ENCODE measurements around the gene TLX3. TPM values are rescaled to one million over a fixed set of nuclear protein-coding genes. Genes with fewer than 3 reads are reported as not detected.
"Not testable (repeated sequence)": the region's sequence is repeated elsewhere in the genome, so short reads cannot be mapped to it uniquely, and the experiment has no call there.

TLX3 gene
- total RNA-seq, 2 donors from 2014 or later: not detected

DNA sequence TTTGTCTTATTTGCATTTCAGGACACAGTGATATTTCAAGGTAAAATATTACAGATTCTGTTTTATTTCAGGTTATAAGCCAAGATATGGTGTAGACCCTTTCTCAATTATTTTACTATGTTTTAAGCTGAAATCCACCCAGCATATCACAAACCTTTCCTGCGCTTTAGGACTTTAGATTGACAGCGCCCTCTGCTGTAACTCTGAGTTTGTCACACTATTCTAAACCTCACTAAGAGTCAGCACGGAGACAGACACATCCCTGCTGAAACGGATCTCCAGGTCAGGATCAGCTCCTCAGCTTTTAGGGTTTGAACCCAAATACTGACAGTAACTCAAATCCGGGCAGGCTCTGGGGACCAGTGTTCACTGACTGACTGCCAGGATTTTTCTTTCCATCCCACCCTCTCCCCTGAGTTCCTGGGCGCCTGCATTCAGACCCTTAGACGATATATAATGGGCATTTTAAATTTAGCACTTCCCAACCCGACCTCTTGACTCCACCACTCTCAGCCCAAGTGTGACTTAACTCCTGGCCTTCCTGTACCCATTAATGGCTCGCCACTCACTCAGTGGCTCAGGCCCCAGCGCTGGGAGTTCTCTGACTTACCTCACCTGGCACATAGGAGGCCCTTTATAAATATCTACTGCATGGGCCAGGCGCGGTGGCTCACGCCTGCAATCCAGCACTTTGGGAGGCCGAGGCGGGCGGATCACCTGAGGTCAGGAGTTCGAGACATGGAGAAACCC, 33.5 kb downstream of the TLX3 start:
- no peaks in the 10 kb centered on the region for H3K36me3 Mint-ChIP-seq
- no peaks in the 10 kb centered on the region for H3K9me3 Mint-ChIP-seq
- no peak overlapping the region for H3K27ac Mint-ChIP-seq
- peak; percentile 52 to 73 for ATAC-seq
- peak in 1 of 2 donors; percentile 34 for DNase-seq (ENCODE audit: low spot score in 2 of 2)

- H3K36me3 Mint-ChIP-seq: no peaks in the 10 kb centered on the region
- ATAC-seq (no peak), DNase-seq (ENCODE audit: low spot score in 2 of 2) (no peak)
- H3K9me3 Mint-ChIP-seq: no peaks in the 10 kb centered on the region
- H3K27ac Mint-ChIP-seq: no peak overlapping the region
Observed at GRCh38 chr5:171344936-171345608, 36.0 kb downstream of the TLX3 start.

- no peaks in the 10 kb centered on the region for H3K9me3 Mint-ChIP-seq
- no peak overlapping the region for H3K27ac Mint-ChIP-seq
- ATAC-seq (no peak), DNase-seq (ENCODE audit: low spot score in 2 of 2) (no peak)
- no peaks in the 10 kb centered on the region for H3K36me3 Mint-ChIP-seq
Observed at GRCh38 chr5:171351536-171352073, 42.6 kb downstream of the TLX3 start.

- Mint-ChIP-seq H3K27ac (no peak overlapping the region), H3K9me3 (no peaks in the 10 kb centered on the region), H3K36me3 (no peaks in the 10 kb centered on the region)
- DNase-seq (ENCODE audit: low spot score in 2 of 2) (peak in 1 of 2 donors; percentile 23), ATAC-seq (peak; percentile 43 to 84)
Observed at GRCh38 chr5:171355302-171355724, 46.3 kb downstream of the TLX3 start.

GRCh38 chr5:171357843-171358242, 48.8 kb downstream of the TLX3 start:
- Mint-ChIP-seq H3K9me3 (no peaks in the 10 kb centered on the region), H3K27ac (no peak overlapping the region), H3K36me3 (no peaks in the 10 kb centered on the region)
- DNase-seq (ENCODE audit: low spot score in 2 of 2): no peak
- no peak for ATAC-seq

- not testable (repeated sequence) for ATAC-seq; DNase-seq (ENCODE audit: low spot score in 2 of 2); H3K36me3 Mint-ChIP-seq; H3K27ac Mint-ChIP-seq; H3K9me3 Mint-ChIP-seq
Observed at GRCh38 chr5:171361151-171361550, 52.1 kb downstream of the TLX3 start.

Other genes with a start within 250 kb of the TLX3 start
- 1,000 to 10,000 TPM; 2,118 to 2,656 TPM for gene NPM1, start 78.6 kb downstream of the TLX3 start, total RNA-seq
- under 1 TPM in 1 of 2 donors, not detected in 1; 0.36 TPM for gene FGF18, start 110.4 kb downstream of the TLX3 start, total RNA-seq